Trophoblast cell (in vitro differentiated cells and primary cell): ENCODE results near the gene CERS6.

Experiments
- DNase-seq, 2 donors: peaks; one replicate each; pipeline ENCODE4 v3.0.0-alpha.2; 2016
- H2AFZ ChIP-seq: 2 replicates; pipeline ENCODE4 v1.6.1; 2013; ENCODE audit warnings: low read length, moderate library complexity, mild to moderate bottlenecking; ENCODE audit not compliant: insufficient read depth, poor library complexity
- H2AK5ac ChIP-seq: 2 replicates; pipeline ENCODE4 v1.6.1; 2013; ENCODE audit warnings: mild to moderate bottlenecking, low read length
- H2BK120ac ChIP-seq: 2 replicates; pipeline ENCODE4 v1.6.1; 2013; ENCODE audit warnings: low read length, mild to moderate bottlenecking, moderate library complexity; ENCODE audit not compliant: insufficient read depth, poor library complexity
- H2BK12ac ChIP-seq: 2 replicates; pipeline ENCODE4 v1.6.1; 2013; ENCODE audit warnings: mild to moderate bottlenecking, low read length, moderate library complexity
- H2BK5ac ChIP-seq: 2 replicates; pipeline ENCODE4 v1.6.1; 2013; ENCODE audit warnings: low read length, low read depth, moderate library complexity, mild to moderate bottlenecking; ENCODE audit not compliant: poor library complexity
- H3K14ac ChIP-seq: 2 replicates; pipeline ENCODE4 v1.6.1; 2013; ENCODE audit warnings: mild to moderate bottlenecking, low read length
- H3K18ac ChIP-seq: 2 replicates; pipeline ENCODE4 v1.6.1; 2013; ENCODE audit warnings: mild to moderate bottlenecking, low read length
- H3K23ac ChIP-seq: 2 replicates; pipeline ENCODE4 v1.6.1; 2013; ENCODE audit warnings: low read length
- H3K27ac ChIP-seq: 2 replicates; pipeline ENCODE4 v1.5.1; 2013; ENCODE audit warnings: low read depth, mild to moderate bottlenecking, inconsistent platforms, low read length, moderate library complexity
- H3K27me3 ChIP-seq: 2 replicates; pipeline ENCODE4 v1.6.1; 2013; ENCODE audit warnings: inconsistent platforms, mild to moderate bottlenecking, low read length, moderate library complexity; ENCODE audit not compliant: insufficient read depth
- H3K36me3 ChIP-seq, 2 experiments: 1 replicate in 1 of 2; 2 replicates in 1 of 2; pipeline ENCODE4 v1.6.1; 2013; ENCODE audit warnings: low read length in 2 of 2, mild to moderate bottlenecking in 2 of 2, moderate library complexity in 1 of 2; ENCODE audit not compliant: insufficient read depth in 2 of 2, control insufficient read depth in 1 of 2
- H3K4ac ChIP-seq: 2 replicates; pipeline ENCODE4 v1.6.1; 2013; ENCODE audit warnings: low read depth, mild to moderate bottlenecking, low read length, moderate library complexity
- H3K4me1 ChIP-seq, 2 experiments: 1 replicate in 1 of 2; 2 replicates in 1 of 2; pipeline ENCODE4 v1.6.1; 2013; ENCODE audit warnings: low read length in 2 of 2, mild to moderate bottlenecking in 2 of 2, moderate library complexity in 1 of 2; ENCODE audit not compliant: insufficient read depth in 2 of 2, control insufficient read depth in 1 of 2
- H3K4me2 ChIP-seq: 2 replicates; pipeline ENCODE4 v1.6.1; 2013; ENCODE audit warnings: inconsistent platforms, mild to moderate bottlenecking, low read length, moderate library complexity
- H3K4me3 ChIP-seq: 2 replicates; pipeline ENCODE4 v1.5.1; 2013; ENCODE audit warnings: mild to moderate bottlenecking, low read depth, low read length, inconsistent platforms
- H3K79me1 ChIP-seq: one replicate; pipeline ENCODE4 v1.6.1; 2013; ENCODE audit warnings: low read length
- H3K79me2 ChIP-seq: 2 replicates; pipeline ENCODE4 v1.6.1; 2013; ENCODE audit warnings: low read length, mild to moderate bottlenecking; ENCODE audit not compliant: control insufficient read depth, insufficient read depth, poor library complexity
- H3K9ac ChIP-seq: 2 replicates; pipeline ENCODE4 v1.6.1; 2013; ENCODE audit warnings: mild to moderate bottlenecking, low read length
- H3K9me3 ChIP-seq: 2 replicates; pipeline ENCODE4 v1.6.1; 2013; ENCODE audit warnings: low read depth, mild to moderate bottlenecking, control low read depth, inconsistent platforms, low read length; ENCODE audit not compliant: insufficient read depth
- H4K12ac ChIP-seq: 2 replicates; pipeline ENCODE4 v1.6.1; 2013; ENCODE audit warnings: low read depth, mild to moderate bottlenecking, low read length, moderate library complexity
- H4K8ac ChIP-seq: 2 replicates; pipeline ENCODE4 v1.6.1; 2013; ENCODE audit warnings: low read depth, mild to moderate bottlenecking, low read length, moderate library complexity
- H4K91ac ChIP-seq: one replicate; pipeline ENCODE4 v1.6.1; 2013; ENCODE audit warnings: low read depth, mild to moderate bottlenecking, low read length, moderate library complexity
- WGBS: extraction: QIAGEN DNeasy Blood & Tissue Kit; methylation state at CpG from one replicate; pipeline ENCODE4 v1.1.7; 2013; ENCODE audit warnings: missing lambda C conversion rate; ENCODE audit not compliant: insufficient read length, insufficient coverage; ENCODE audit errors: extremely low coverage; 5-methylcytosine and 5-hydroxymethylcytosine counted together

Gene CERS6

DNA sequence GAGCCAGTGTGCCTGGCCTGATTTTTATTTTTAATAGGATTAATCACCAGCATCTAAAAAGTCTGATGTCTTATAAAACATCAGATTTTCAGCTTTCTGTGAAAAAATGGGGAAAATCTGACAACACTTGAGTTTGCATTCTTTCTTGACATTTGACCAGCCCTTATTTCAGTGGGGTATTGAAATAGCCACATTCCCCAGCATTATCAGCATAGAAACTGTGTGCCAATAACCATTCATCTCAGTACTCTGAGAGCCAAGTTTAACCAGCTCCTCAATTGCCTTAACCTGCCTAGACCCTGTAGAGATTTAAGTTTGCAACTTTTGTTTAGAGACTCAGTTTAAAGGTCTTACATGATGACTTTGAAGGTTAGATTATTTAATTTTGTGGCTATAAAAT, 155.0 kb downstream of the CERS6 start:
- peaks cover 0 to 2% of the 10 kb centered on the region in 2 experiments for H3K4me1 ChIP-seq
- H2BK12ac ChIP-seq: no peak overlapping the region
- no peak for DNase-seq
- H3K9ac ChIP-seq: no peak overlapping the region
- no peak overlapping the region for H4K91ac ChIP-seq
- H2AK5ac ChIP-seq: no peak overlapping the region
- H3K4me2 ChIP-seq: no peak overlapping the region
- no peak overlapping the region for H3K18ac ChIP-seq
- no peak overlapping the region for H3K4ac ChIP-seq
- no peak overlapping the region for H2AFZ ChIP-seq
- H4K8ac ChIP-seq: no peak overlapping the region
- H3K9me3 ChIP-seq: no peaks in the 10 kb centered on the region
- H3K14ac ChIP-seq: no peak overlapping the region
- H2BK5ac ChIP-seq: no peak overlapping the region
- no peak overlapping the region for H4K12ac ChIP-seq
- H3K23ac ChIP-seq: no peak overlapping the region
- H2BK120ac ChIP-seq: no peak overlapping the region
- H3K36me3 ChIP-seq: no peaks in the 10 kb centered on the region
- no peaks in the 10 kb centered on the region for H3K79me2 ChIP-seq
- no peaks in the 10 kb centered on the region for H3K79me1 ChIP-seq
- H3K27ac ChIP-seq: no peak overlapping the region
- no peaks in the 10 kb centered on the region for H3K27me3 ChIP-seq
- H3K4me3 ChIP-seq: no peak overlapping the region

DNA sequence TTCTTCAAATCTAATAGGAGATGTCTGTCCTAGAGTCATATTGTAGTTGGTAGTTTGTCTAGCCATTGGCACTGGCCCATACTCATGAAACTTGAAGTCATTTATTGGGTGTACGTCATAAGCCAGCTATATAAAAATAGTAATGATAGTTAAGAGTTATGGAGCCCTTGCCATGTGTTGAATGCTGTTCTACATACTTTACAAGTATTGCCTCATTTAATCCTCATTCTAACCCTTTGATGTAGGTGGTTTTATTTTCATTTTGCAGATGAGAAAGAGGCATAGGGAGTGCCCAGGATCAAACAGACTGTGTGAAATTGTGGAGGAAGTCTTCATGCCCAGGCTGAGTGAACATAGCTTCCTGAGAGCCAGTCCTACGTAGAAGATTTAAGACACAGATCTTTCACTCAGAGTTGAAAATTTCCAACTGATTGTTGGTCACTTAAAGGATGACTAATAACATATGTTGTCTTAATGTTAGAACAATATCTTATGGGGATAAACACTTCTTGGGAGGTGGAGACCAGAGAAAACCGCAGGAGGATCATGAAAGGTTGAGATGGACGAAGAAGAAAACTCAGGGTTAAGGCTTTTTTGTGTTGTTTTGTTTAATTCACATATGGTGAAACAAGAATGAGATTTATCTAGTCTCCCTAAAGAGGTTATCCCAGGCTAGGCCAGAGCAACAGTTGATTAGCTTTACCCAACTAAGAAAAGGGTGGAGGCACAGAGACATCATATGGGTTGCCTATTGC, 156.0 kb downstream of the CERS6 start:
- H3K4me3 ChIP-seq: no peak overlapping the region
- WGBS: no CpG with 5 or more reads among the region's 4 CpGs
- peaks cover 0 to 2% of the 10 kb centered on the region in 2 experiments for H3K4me1 ChIP-seq

DNA sequence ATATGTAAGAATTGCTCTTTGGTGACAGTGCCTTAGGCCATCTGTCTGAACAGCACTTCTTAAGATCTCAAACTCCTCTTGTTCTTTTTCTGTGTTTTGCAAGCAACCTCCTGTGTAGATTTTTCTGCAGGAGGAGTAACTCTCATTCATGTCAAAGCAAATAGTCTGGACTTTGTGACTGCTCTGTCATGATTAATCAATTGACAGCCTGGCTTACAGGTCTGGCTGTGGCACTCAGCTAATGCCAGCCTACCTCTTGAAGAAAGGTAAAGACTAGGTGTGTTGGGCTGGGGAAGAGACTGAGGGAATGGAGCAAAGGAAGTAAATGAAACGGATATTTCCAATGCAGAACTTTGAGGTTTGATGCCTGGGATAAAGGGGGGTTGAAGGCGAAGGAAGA, 156.6 kb downstream of the CERS6 start:
- no peak overlapping the region for H3K18ac ChIP-seq

More for the DNA sequence above, 156.0 kb downstream of the CERS6 start:
- no peaks in the 10 kb centered on the region for H3K9me3 ChIP-seq
- no peaks in the 10 kb centered on the region for H3K79me2 ChIP-seq
- no peak overlapping the region for H3K23ac ChIP-seq
- no peaks in the 10 kb centered on the region for H3K27me3 ChIP-seq
- H3K27ac ChIP-seq: no peak overlapping the region
- no peak overlapping the region for H2BK5ac ChIP-seq
- no peak for DNase-seq
- no peak overlapping the region for H3K18ac ChIP-seq
- no peak overlapping the region for H4K12ac ChIP-seq
- no peaks in the 10 kb centered on the region for H3K79me1 ChIP-seq
- H4K91ac ChIP-seq: no peak overlapping the region
- H2BK12ac ChIP-seq: no peak overlapping the region
- H3K4me2 ChIP-seq: no peak overlapping the region
- H2BK120ac ChIP-seq: no peak overlapping the region
- no peak overlapping the region for H3K14ac ChIP-seq
- H2AFZ ChIP-seq: no peak overlapping the region
- no peak overlapping the region for H3K4ac ChIP-seq
- no peaks in the 10 kb centered on the region for H3K36me3 ChIP-seq
- no peak overlapping the region for H3K9ac ChIP-seq
- no peak overlapping the region for H2AK5ac ChIP-seq
- H4K8ac ChIP-seq: no peak overlapping the region

DNA sequence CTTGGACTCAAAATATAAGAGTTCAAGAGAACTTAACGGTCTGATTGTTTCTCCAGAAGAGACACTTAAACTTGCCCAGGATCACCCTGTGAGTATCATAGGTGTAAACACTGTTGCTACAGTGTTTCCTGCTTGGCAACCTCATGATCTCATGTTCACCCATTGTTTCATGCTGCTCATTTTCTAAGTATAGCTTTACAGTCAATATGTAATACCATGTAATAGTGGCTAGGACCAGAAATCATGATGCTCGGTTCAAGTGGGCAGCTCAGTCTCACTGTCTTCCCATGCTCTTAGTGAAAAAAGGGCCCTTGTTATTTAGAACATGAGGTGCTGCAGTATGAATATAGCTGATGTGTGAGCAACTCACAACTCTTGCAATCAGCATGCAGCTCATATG, 157.5 kb downstream of the CERS6 start:
- no CpG with 5 or more reads among the region's 2 CpGs for WGBS
- no peaks in the 10 kb centered on the region for H3K79me1 ChIP-seq
- no peak overlapping the region for H2BK12ac ChIP-seq
- H3K23ac ChIP-seq: no peak overlapping the region
- H3K4ac ChIP-seq: no peak overlapping the region
- H3K4me3 ChIP-seq: no peak overlapping the region
- H3K4me2 ChIP-seq: no peak overlapping the region
- no peak overlapping the region for H3K18ac ChIP-seq
- H3K36me3 ChIP-seq: no peaks in the 10 kb centered on the region
- H3K27ac ChIP-seq: no peak overlapping the region
- H3K79me2 ChIP-seq: no peaks in the 10 kb centered on the region
- no peak overlapping the region for H4K91ac ChIP-seq
- no peaks in the 10 kb centered on the region for H3K27me3 ChIP-seq
- H3K9ac ChIP-seq: no peak overlapping the region
- H3K14ac ChIP-seq: no peak overlapping the region
- no peak overlapping the region for H4K12ac ChIP-seq
- no peak overlapping the region for H2AFZ ChIP-seq
- H2BK5ac ChIP-seq: no peak overlapping the region
- no peak for DNase-seq
- H2BK120ac ChIP-seq: no peak overlapping the region
- no peak overlapping the region for H4K8ac ChIP-seq
- peaks cover 0 to 2% of the 10 kb centered on the region in 2 experiments for H3K4me1 ChIP-seq
- H3K9me3 ChIP-seq: no peaks in the 10 kb centered on the region
- no peak overlapping the region for H2AK5ac ChIP-seq

More for the DNA sequence above, 156.6 kb downstream of the CERS6 start:
- no peak overlapping the region for H3K9ac ChIP-seq
- H2AK5ac ChIP-seq: no peak overlapping the region
- H4K91ac ChIP-seq: no peak overlapping the region
- no peaks in the 10 kb centered on the region for H3K36me3 ChIP-seq
- no peak overlapping the region for H3K4ac ChIP-seq
- DNase-seq: no peak
- no peak overlapping the region for H3K23ac ChIP-seq
- no peaks in the 10 kb centered on the region for H3K79me1 ChIP-seq
- H3K79me2 ChIP-seq: no peaks in the 10 kb centered on the region
- no peak overlapping the region for H2BK5ac ChIP-seq
- H3K4me2 ChIP-seq: no peak overlapping the region
- H4K8ac ChIP-seq: no peak overlapping the region
- H3K27me3 ChIP-seq: no peaks in the 10 kb centered on the region
- no peak overlapping the region for H3K14ac ChIP-seq
- peaks cover 0 to 2% of the 10 kb centered on the region in 2 experiments for H3K4me1 ChIP-seq
- WGBS: no CpG with 5 or more reads among the region's 2 CpGs
- no peak overlapping the region for H2BK120ac ChIP-seq
- H3K9me3 ChIP-seq: no peaks in the 10 kb centered on the region
- H2BK12ac ChIP-seq: no peak overlapping the region
- H2AFZ ChIP-seq: no peak overlapping the region
- no peak overlapping the region for H4K12ac ChIP-seq
- H3K27ac ChIP-seq: no peak overlapping the region
- H3K4me3 ChIP-seq: no peak overlapping the region
